ENCODE data around the gene PEX5L.

The PEX5L gene

DNA sequence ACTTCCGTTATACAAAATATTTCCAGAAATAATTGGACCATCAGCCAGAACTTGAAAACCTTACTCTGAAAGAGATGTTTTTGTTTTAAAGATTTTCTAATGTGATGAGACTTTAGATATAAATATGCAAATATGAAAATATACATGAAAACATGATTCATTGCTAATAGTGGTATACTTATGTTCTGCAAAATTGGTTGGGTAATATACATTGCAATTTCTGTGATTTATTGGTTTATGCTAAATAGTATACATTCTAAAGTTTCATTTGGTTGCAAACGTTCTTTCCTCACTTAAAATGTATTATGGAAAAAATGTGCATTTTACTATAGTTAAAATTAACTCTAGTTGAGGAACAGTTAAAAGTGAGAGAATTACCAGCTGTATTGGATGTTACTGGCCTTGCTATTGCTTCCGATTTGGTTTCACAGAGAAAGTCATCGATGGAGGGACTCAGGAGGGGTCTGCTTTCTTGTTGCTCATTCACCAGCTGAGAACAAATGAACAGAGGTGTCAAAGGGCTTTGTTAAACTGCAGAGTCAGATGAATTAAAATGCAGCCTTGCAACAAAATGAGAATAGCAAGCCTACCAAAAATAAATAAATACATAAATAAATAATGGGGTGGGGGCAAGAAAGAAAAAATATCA, 149.3 kb downstream of the PEX5L start:
- no peak for DNase-seq (ENCODE audit: low read depth)

DNA sequence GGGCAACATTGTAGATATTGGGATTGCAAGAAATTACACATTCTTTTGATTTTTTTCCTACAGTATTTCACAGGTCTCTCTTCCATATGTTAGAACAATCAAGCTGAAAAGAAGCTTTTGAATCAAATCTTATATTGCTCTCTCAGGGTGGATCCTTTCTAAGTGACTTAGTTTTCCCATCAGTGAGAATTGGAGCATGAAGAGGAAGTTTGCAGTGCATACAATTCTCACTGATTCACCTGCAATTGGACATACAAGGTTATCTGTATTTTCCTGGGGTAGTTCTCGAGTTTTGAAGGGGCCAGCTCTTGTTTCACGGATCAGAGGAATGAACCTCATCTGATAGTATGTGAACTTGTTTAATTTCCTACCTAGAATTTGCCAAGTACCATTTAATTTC, 150.8 kb downstream of the PEX5L start:
- no peak for DNase-seq (ENCODE audit: low read depth)

- DNase-seq (ENCODE audit: low read depth): no peak
These were observed 152.6 kb downstream of the PEX5L start for GRCh38 chr3:179884136-179884535.

GRCh38 chr3:179882292-179882691, 154.4 kb downstream of the PEX5L start:
- DNase-seq (ENCODE audit: low read depth): no peak

- no peak for DNase-seq (ENCODE audit: low read depth)
These were observed 154.9 kb downstream of the PEX5L start for GRCh38 chr3:179881791-179882190.

GRCh38 chr3:179880868-179881267, 155.9 kb downstream of the PEX5L start:
- no peak for DNase-seq (ENCODE audit: low read depth)

DNA sequence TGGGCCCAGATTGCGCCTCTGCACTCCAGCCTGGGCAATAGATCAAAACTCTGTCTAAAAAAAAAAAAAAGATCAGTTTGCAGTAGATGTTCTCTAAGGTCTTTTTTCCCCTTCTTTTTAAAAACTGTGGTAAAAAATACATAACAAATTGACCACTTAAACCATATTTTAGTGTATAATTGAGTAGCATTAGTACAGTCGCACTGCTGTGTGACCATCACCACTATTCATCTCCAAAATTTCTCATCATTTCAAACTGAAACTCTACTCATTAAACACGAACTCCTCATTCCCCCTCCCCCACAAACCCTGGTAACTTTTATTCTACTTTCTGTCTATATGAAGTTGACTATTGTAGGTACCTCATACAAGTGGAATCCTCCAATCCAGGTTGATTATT, 160.3 kb downstream of the PEX5L start:
- no peak for DNase-seq (ENCODE audit: low read depth)

DNA sequence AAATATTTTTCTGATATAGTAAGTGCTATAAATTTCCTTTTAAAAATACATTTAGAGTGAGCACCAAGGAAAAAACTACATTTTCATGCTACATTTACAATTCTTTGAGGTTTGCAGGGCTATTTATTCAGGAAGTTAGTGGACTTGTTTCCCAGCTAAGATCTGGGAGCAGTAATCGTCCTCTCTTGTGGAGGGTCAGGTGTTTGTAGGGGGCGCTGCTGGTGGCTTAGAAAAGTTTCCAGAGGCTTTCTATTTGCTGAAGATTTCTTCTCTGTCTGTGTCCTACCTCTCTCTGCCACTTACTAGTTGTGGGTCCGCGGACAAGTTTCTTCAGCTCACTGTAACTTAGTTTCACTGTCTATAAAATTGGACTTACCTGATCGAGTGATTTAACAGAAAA, 163.9 kb downstream of the PEX5L start:
- DNase-seq (ENCODE audit: low read depth): no peak

DNA sequence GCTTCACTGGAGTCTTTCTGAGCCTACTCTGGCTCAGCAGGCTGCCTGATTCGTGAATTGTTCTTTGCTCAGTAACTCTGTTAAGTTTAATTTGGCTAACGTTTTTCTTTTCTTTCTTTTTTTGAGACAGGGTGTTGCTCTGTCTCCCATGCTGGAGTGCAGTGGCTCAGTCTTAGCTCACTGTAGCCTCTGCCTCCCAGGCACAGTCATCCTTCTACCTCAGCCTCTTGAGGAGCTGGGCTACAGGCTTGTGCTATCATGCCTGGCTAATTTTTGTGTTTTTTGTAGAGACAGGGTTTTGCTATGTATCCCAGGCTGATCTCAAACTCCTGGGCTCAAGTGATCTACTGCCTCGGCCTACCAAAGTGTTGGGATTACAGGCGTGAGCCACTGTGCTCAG, 165.0 kb downstream of the PEX5L start:
- DNase-seq (ENCODE audit: low read depth): no peak

DNA sequence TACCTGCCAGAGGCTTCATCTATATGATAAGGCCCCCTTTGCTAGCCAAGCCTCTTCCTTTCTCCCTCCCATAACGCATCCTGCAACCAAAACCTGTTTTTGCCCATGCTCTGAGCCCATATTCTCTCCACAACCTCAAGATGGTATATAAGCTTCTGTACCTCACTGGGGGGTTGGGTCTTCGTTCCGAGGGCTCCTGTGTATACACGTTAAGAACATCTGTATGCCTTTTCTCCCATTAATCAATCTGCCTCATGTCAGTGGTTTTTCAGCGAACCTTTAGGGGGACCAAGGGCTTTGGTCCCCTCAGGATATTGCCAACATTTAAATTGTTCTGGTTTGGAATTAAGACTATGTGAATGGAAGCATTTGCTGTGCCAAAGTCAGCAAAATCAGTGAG, 168.0 kb downstream of the PEX5L start:
- DNase-seq (ENCODE audit: low read depth): no peak

DNA sequence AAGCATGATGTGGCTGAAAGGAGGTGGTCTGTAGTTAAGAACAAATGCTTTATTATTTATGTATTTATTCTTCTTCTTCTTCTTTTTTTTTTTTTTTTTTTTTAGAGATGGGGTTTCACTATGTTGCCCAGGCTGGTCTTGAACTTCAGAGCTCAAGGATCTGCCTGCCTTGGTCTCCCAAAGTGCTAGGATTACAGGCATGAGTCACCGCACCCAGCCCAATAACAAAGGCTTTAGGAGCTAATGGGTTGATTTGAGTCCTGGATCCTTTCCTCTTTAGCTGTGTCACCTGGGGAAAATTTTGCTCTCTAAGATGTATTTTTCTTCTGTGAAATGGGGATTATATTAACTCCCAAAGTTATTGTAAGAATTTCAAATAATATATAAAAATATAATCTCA, 168.8 kb downstream of the PEX5L start:
- no peak for DNase-seq (ENCODE audit: low read depth)

- no peak for DNase-seq (ENCODE audit: low read depth)
These were observed 170.8 kb downstream of the PEX5L start for GRCh38 chr3:179865861-179866505.

- no peak for DNase-seq (ENCODE audit: low read depth)
These were observed 174.8 kb downstream of the PEX5L start for GRCh38 chr3:179861953-179862352.

- DNase-seq (ENCODE audit: low read depth): no peak
These were observed 175.4 kb downstream of the PEX5L start for GRCh38 chr3:179861292-179861691.

DNA sequence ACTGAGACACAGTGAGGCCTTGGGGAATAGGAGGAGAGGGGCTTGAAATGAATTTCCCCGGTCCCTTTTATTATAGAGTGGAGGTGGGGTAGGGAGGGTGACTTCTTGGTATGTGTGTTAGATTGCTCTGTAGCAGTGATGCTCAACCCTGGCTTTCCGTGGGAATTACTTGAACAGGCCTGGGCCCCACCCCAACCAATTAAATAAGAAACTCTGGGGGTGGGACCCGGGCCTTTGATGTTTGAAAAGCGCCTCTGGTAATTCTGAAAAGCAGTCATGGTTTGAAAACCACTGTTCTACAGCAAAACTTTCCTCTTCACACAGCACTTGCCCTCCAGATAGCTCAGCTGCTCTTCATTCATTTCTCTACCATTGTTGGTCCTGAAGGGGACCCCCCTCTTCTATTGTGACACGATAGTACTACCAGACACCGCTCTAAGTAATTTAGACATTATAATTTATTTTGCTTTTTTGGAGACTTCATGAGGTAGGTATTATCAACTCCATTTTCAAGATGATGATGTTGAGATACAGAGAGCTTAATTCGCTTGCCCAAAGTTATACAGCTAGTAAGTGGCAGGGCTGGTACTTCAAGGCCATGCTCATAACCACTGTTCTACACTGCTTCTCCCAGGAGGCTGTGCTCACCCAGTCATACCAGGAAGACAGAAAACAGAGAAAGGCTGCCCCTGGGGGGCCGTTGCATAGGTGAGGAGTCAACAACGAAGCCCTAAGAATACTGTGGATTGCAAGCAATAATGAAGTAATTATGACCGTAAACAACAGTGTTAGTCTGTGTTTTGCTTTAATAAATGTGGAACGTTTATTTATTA, 176.2 kb downstream of the PEX5L start:
- no peak for DNase-seq (ENCODE audit: low read depth)

DNA sequence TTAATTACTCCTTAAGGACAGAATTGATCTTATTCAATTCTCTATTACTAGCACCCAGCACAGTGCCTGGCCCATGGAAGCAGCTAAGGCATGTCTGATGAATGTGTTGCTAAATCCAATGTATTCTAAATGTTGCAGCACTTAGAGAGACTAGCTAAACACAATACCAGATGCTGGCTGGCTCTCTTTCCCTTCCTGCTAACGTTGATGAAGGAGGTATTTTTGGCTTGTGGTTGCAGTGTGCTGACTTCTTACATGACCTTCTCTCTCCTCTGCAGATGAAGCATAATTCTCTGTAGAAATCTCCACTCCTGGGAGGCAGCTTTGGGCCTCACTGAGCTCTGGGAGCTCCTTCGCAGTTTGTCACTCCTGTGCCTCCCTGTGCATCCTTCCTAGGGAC, 183.6 kb downstream of the PEX5L start:
- DNase-seq (ENCODE audit: low read depth): peak; percentile 74

DNA sequence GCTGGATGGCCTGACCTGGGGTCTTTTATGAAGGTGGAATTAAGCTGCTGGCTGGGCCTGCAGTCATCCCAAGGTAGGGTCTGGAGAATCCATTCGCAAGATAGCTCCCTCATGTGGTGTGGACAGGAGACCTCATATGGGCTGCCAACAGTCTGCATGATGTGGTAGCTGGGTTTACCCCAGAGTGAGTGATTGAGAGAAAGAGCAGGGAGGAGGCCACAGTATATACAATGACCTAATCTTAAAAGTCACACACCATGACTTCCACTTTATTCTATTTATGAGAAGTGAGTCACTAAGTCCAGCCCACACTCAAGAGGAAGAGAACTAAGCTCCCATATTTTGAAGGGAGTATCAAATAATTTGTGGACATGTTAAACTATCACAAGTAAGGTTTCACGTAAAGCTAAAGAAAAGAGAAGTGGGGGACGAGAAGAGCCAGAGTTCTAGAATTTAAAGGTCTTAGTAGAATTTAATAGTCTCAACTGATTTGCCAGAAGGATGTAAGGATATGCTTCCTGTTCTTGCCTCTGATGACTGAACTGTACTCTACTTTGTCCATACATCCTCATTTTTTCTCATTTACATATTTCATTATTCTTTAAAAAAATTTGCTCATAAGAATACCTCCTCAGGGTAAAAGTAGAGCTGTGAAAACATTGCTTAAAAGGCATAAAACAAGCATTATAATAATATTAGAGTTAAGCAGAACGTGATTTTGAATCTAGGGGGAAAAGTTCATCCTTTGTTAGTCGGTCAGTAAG, 184.4 kb downstream of the PEX5L start:
- DNase-seq (ENCODE audit: low read depth): peak; percentile 21

- DNase-seq (ENCODE audit: low read depth): no peak
These were observed 188.0 kb downstream of the PEX5L start for GRCh38 chr3:179848711-179849110.

GRCh38 chr3:179842061-179842460, 194.7 kb downstream of the PEX5L start:
- DNase-seq (ENCODE audit: low read depth): no peak

- DNase-seq (ENCODE audit: low read depth): peak; percentile 8
These were observed 195.8 kb downstream of the PEX5L start for GRCh38 chr3:179840985-179841384.

DNA sequence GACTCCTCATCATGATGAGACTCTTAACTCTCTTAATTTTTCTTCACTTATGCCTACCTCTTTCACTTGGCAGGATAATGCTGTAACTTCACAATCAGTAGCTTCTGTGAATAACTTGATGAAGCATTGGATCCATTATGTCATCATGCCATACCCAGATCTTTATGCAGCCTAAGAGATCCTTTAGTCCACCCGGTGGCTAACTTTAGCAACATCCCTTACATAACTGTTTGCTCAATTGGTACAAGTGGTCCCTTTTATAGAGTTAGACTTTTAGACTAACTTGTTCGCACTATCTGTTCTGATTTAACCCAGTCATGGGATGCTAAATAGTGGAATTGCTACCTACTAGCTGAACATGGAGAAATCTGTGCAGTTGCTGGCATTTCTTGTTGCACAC, 199.4 kb downstream of the PEX5L start:
- DNase-seq (ENCODE audit: low read depth): no peak

- no peak for DNase-seq (ENCODE audit: low read depth)
These were observed 203.4 kb downstream of the PEX5L start for GRCh38 chr3:179833294-179833693.
